Left renal pelvis (tissue), 4 donors: ENCODE measurements around the gene PDCD1LG2. TPM values are rescaled to one million over a fixed set of nuclear protein-coding genes. Genes with fewer than 3 reads are reported as not detected.
"Not testable (repeated sequence)": the region's sequence is repeated elsewhere in the genome, so short reads cannot be mapped to it uniquely, and the experiment has no call there.

ENCODE experiments used
- DNase-seq, 4 donors: peaks; one replicate each; pipeline ENCODE4 v3.0.0-alpha.2; 2013; ENCODE audit warnings: low read depth in 4 of 4, low spot score in 3 of 4
- polyA plus RNA-seq, 4 donors: library from polyadenylated mRNA; unstranded; fragments of 120-200 nt; gene quantifications; one replicate each; pipeline ENCODE4 v1.2.1, GENCODE V29; 2013; ENCODE audit not compliant: insufficient read length in 4 of 4

Gene PDCD1LG2
- polyA plus RNA-seq = under 1 TPM in 3 of 4 donors, not detected in 1; 0.13 to 0.37 (median 0.27) TPM

GRCh38 chr9:5510360-5510931 lies at the start of gene PDCD1LG2:
PDCD1LG2 (plus strand) TSS chr9:5510531; CDS start chr9:5522547, 12,016 bp downstream.
- DNase-seq = no peak

DNA sequence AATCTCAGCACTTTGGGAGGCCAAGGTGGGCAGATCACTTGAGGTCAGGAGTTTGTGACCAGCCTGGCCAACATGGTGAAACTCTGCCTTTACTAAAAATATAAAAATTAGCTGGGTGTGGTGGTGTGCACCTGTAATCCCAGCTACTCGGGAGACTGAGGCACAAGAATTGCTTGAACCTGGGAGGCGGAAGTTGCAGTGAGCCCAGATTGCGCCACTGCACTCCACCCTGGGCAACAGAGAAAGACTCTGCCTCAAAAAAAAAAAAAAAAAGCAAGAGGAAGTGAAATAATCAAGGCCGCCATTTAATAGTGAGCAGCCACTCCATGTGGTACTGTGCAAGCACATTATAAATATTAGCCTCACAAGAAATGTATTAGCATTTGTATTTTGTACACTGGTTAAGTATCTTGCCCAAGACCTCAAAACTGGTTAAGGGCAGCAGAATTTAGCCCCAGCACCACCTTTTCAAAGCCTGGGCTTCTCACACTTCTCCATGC lies 45.5 kb upstream of the PDCD1LG2 start:
- DNase-seq = not testable (repeated sequence)

GRCh38 chr9:5466005-5466404 lies 44.3 kb upstream of the PDCD1LG2 start:
- no peak for DNase-seq

- DNase-seq = no peak
Measured at GRCh38 chr9:5466766-5467165, 43.6 kb upstream of the PDCD1LG2 start.

- no peak for DNase-seq
Measured at GRCh38 chr9:5468850-5469249, 41.5 kb upstream of the PDCD1LG2 start.

- no peak for DNase-seq
Measured at GRCh38 chr9:5470122-5470521, 40.2 kb upstream of the PDCD1LG2 start.

- no peak for DNase-seq
Measured at GRCh38 chr9:5470816-5471215, 39.5 kb upstream of the PDCD1LG2 start.

GRCh38 chr9:5475611-5476010 lies 34.7 kb upstream of the PDCD1LG2 start:
- DNase-seq = not testable (repeated sequence)

DNA sequence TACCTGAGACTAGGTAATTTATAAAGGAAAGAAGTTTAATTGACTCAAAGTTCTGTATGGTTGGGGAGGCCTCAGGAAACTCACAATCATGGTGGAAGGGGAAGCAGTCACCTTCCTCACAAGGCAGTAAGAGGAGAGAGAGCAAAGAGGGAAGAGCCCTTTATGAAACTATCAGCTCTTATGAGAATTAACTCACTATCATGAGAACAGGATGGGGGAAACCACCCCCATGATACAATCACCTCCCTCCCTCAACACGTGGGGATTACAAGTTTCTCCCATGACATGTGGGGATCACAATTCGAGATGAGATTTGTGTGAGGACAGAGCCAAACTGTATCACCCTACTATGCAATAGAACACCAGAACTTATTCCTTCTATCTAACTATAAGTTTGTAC lies 32.1 kb upstream of the PDCD1LG2 start:
- no peak for DNase-seq

DNA sequence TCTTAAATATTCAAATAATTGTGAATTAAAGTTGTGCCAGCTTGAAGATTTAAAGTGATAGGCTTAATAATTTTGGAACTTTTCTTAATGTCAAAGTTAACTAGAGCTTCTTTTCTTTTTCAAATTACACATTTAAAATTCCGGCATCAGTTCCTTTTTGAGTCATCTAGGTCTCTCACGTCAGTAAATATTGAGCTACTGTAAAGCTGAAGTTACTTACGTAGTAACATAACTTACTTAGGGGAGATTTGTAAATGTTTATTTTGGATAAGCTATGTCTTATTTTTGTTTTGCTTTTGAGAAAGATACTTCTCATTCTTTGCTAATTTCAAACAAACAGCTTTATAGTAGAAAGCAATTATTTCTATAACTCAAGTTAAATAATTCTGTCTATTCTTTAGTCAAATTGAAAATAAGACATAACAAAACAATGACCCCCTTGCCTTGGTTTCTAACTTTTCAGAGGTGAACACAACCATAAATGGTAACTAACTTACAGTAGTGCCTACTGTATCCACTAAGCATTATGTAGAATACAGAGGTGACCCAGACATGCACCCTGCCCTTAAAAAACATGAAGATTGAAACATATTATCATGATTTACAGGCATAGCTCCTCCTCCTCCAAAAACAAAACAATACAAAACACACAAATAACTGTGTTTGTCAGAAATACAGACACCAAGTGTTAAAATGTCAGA lies 30.2 kb upstream of the PDCD1LG2 start:
- no peak for DNase-seq

- DNase-seq = no peak
Measured at GRCh38 chr9:5480919-5481318, 29.4 kb upstream of the PDCD1LG2 start.

GRCh38 chr9:5481322-5482040 lies 28.9 kb upstream of the PDCD1LG2 start:
- DNase-seq = no peak

DNA sequence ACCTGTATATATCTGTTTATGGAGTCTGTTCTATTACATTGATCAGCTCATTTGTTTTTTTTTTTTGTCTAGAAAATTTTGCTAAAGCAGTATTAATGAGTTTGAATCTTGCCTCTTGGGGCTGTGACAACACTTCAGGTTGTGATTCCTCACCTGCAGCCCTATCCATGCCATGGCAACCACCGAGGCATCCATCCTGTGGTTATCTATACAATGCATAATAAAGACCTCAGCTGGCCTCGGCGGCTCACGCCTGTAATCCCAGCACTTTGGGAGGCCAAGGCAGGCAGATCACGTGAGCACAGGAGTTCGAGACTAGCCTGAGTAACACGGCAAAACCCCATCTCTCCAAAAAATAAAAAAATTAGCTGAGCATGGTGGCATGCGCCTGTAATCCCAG lies 28.1 kb upstream of the PDCD1LG2 start:
- DNase-seq = no peak

GRCh38 chr9:5483306-5483705 lies 27.0 kb upstream of the PDCD1LG2 start:
- no peak for DNase-seq

DNA sequence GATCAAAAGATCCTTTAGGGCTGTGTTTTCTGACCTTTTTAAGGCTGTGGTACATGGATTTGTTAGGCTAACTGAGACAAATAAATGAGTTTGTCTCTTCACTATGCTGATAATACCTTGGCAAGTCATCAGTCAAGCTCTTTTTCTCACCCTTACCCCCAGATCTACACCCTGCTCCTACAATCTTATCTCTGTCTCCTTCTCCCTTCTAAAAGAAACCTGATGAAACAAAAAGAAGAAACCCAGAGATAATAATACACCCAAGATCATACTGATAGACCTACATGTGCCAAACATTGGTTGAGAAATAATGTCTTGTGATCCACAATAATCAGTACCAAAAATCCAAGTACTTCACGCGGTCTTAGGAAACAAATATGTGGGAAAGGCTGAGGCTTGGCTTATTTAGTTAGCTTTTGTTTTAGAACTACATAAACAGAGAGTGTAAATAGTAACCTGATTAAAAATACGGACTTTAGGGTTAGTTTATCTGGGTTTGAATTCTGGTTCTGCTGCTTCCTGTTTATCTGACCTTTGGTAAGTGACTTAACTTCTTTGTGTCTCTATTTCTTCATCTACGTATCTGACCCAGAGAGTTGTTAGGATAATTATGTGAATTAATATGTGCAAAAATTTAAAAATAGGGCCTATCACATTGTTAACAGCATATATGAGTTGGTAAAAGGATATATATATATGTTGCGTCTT lies 24.8 kb upstream of the PDCD1LG2 start:
- DNase-seq = no peak

GRCh38 chr9:5486988-5487387 lies 23.3 kb upstream of the PDCD1LG2 start:
- no peak for DNase-seq

GRCh38 chr9:5488221-5489008 lies 21.9 kb upstream of the PDCD1LG2 start:
- no peak for DNase-seq

DNA sequence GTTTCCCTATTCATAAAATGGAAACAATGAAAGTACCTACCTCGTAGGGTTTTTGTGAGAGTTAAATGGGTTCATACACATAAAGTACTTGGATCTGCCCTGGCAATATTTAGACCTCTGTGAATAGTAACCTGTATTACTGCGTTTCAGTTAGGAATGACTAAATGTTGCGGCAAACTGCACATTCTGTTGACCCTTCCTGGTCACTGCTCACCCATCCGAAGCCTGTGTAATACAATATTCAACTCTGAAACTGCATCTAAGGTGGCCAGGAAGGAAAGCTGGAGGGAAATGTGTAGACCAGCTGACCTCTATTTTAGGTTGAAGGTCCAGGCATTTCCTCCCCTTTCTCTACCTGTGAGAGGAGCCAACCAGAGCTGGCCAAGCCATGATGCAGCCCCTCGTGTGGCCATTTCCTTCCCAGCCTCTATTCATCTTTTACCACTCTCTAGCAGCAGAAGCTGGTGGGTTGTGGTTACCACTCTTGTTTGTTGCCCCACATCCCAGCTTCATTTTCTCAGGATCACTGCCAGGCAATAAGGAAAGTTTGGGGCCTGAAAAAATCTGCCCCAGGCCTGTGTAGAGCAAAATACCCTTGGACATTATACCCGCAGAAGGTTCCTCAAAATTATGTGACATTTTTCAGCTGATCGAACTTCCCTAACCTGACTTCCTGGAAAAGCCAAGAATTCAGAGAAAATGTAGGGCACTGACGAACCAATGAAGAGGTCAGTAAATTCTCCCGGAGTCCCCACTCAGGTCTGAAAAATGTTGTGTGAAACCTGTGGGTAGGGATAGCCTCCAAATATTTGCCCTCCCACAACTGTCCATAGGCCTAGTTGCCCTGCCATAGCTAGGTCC lies 20.5 kb upstream of the PDCD1LG2 start:
- no peak for DNase-seq

- no peak for DNase-seq
Measured at GRCh38 chr9:5492965-5493678, 17.2 kb upstream of the PDCD1LG2 start.
